Liver (tissue), 9 donors: Measurements from ENCODE around the gene EIF4B. TPM values are rescaled to one million over a fixed set of nuclear protein-coding genes. Genes with fewer than 3 reads are reported as not detected.
"Not testable (repeated sequence)": the region's sequence is repeated elsewhere in the genome, so short reads cannot be mapped to it uniquely, and the experiment has no call there.

ENCODE experiments used
- DNase-seq: peaks from one replicate; pipeline ENCODE4 v3.0.0-alpha.2; 2017; ENCODE audit warnings: low spot score
- H3K27ac ChIP-seq, 2 donors: one replicate each; pipeline ENCODE4 v1.7.0; 2013; ENCODE audit warnings: inconsistent platforms in 2 of 2, low read length in 2 of 2, control low read depth in 1 of 2, low read depth in 1 of 2, mild to moderate bottlenecking in 1 of 2
- H3K27me3 ChIP-seq, 4 donors: one replicate each; pipeline versions ENCODE4 v1.6.1 to v1.7.0; 2013; ENCODE audit warnings: low read length in 3 of 4, inconsistent platforms in 1 of 4, mild to moderate bottlenecking in 1 of 4, moderate library complexity in 1 of 4; ENCODE audit not compliant: control insufficient read depth in 4 of 4, insufficient read depth in 4 of 4
- H3K36me3 ChIP-seq, 4 donors: one replicate each; pipeline versions ENCODE4 v1.6.1 to v1.7.0; 2013; ENCODE audit warnings: low read length in 3 of 4, mild to moderate bottlenecking in 3 of 4, low read depth in 1 of 4, moderate library complexity in 1 of 4; ENCODE audit not compliant: control insufficient read depth in 4 of 4, insufficient read depth in 3 of 4
- H3K4me1 ChIP-seq, 4 donors: one replicate each; pipeline versions ENCODE4 v1.6.1 to v1.7.0; 2013; ENCODE audit warnings: low read length in 3 of 4, mild to moderate bottlenecking in 3 of 4, moderate library complexity in 1 of 4; ENCODE audit not compliant: control insufficient read depth in 4 of 4, insufficient read depth in 4 of 4
- H3K4me3 ChIP-seq, 3 donors: one replicate each; pipeline versions ENCODE4 v1.6.1 to v1.7.0; 2013; ENCODE audit warnings: low read length in 3 of 3, control low read depth in 1 of 3, low read depth in 1 of 3, mild to moderate bottlenecking in 1 of 3
- H3K9ac ChIP-seq, 2 donors: one replicate each; pipeline ENCODE4 v1.7.0; 2013; ENCODE audit warnings: low read length in 2 of 2, mild to moderate bottlenecking in 2 of 2, moderate library complexity in 2 of 2, control low read depth in 1 of 2, low read depth in 1 of 2
- H3K9me3 ChIP-seq, 4 donors: one replicate each; pipeline versions ENCODE4 v1.6.1 to v1.7.0; 2013; ENCODE audit warnings: low read length in 3 of 4; ENCODE audit not compliant: control insufficient read depth in 4 of 4
- EGR1 ChIP-seq, 2 donors: IDR thresholded peaks; 2 replicates each; pipeline ENCODE4 v1.6.1; 2016 to 2018; ENCODE audit warnings: antibody characterized with exemption in 2 of 2, low read depth in 2 of 2
- FOXA1 ChIP-seq: IDR thresholded peaks from 2 replicates; pipeline ENCODE4 v1.6.1; 2016; ENCODE audit warnings: antibody characterized with exemption
- HNF4G ChIP-seq: IDR thresholded peaks from 2 replicates; pipeline ENCODE4 v1.6.1; 2016; ENCODE audit warnings: antibody characterized with exemption
- JUND ChIP-seq, 2 donors: IDR thresholded peaks; 2 replicates each; pipeline ENCODE4 v1.6.1; 2016; ENCODE audit warnings: antibody characterized with exemption in 2 of 2
- NR2F2 ChIP-seq: IDR thresholded peaks from 2 replicates; pipeline ENCODE4 v1.6.1; 2016; ENCODE audit warnings: antibody characterized with exemption
- RAD21 ChIP-seq, 2 donors: IDR thresholded peaks; 2 replicates each; pipeline ENCODE4 v1.6.1; 2016; ENCODE audit warnings: antibody characterized with exemption in 2 of 2, mild to moderate bottlenecking in 2 of 2
- RXRA ChIP-seq, 2 donors: IDR thresholded peaks; 2 replicates each; pipeline ENCODE4 v1.6.1; 2017 to 2018; ENCODE audit warnings: antibody characterized with exemption in 2 of 2, mild to moderate bottlenecking in 1 of 2
- SP1 ChIP-seq: IDR thresholded peaks from 2 replicates; pipeline ENCODE4 v1.6.1; 2018; ENCODE audit warnings: antibody characterized with exemption, mild to moderate bottlenecking
- TAF1 ChIP-seq: conservative IDR thresholded peaks from 2 replicates; pipeline ENCODE4 v1.6.1; 2016; ENCODE audit warnings: antibody characterized with exemption, mild to moderate bottlenecking
- YY1 ChIP-seq: IDR thresholded peaks from 2 replicates; pipeline ENCODE4 v1.6.1; 2016; ENCODE audit warnings: antibody characterized with exemption, mild to moderate bottlenecking
- WGBS: extraction: QIAGEN DNeasy Blood & Tissue Kit; methylation state at CpG from one replicate; pipeline ENCODE4 v1.1.7; 2013; 5-methylcytosine and 5-hydroxymethylcytosine counted together
- polyA plus RNA-seq, 2 donors: library from polyadenylated mRNA; stranded (reverse) in 1 of 2; unstranded in 1 of 2; fragments of 200-250 nt in 1 of 2; fragments of >200 nt in 1 of 2; fragmentation: Nextera tagmentation in 1 of 2; extraction: Ambion mirVana in 1 of 2; gene quantifications; one replicate each; pipeline versions ENCODE4 v1.2.1 to v1.2.3, GENCODE V29; 2013 to 2015
- total RNA-seq, 2 donors: library from RNA; depleted of rRNA; stranded (reverse); fragments of >200 nt; gene quantifications; one replicate each; pipeline ENCODE4 v1.2.3, GENCODE V29; 2014
- TF ChIP-seq, protein P1 (sequence below): IDR thresholded peaks from 2 replicates; pipeline ENCODE4 v1.6.1; 2016; ENCODE audit warnings: antibody characterized with exemption
- TF ChIP-seq, protein P2 (sequence below): IDR thresholded peaks from 2 replicates; pipeline ENCODE4 v1.6.1; 2016; ENCODE audit warnings: antibody characterized with exemption
- TF ChIP-seq, protein P3 (sequence below): fragments of 150-350 bp; IDR thresholded peaks from 2 replicates; pipeline ENCODE4 v1.5.1; 2017; ENCODE audit warnings: improper control_type of control experiment, low read depth, low read length; ENCODE audit not compliant: missing input control
- donor health status: healthy.
- donor health status: healthy.
- donor health status: healthy.
- donor health status: healthy.
- donor health status: healthy.

Gene EIF4B
- total and polyA plus RNA-seq, 4 donors: 32.1 to 273 (median 169) TPM

DNA sequence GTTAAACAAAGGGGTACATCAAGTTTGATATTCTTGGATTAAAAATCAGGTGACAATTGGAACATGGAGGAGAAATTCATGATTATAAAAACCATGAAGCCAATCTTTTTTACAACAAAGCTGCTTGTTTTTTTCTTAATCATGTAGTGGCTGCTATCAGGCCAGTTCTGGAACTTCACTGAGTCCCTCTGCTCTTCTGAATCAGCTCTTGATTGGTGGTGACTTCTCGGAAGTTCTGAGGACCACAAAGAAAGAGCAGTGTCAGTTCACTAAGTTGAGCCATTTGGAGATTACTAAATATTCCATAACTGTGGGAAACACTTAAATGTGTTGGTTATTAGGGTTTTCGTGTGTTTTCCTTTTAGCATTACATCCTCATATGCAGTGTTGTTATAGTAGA lies 8.5 kb downstream of the EIF4B start (continued):
- TF ChIP-seq, protein P1, sequence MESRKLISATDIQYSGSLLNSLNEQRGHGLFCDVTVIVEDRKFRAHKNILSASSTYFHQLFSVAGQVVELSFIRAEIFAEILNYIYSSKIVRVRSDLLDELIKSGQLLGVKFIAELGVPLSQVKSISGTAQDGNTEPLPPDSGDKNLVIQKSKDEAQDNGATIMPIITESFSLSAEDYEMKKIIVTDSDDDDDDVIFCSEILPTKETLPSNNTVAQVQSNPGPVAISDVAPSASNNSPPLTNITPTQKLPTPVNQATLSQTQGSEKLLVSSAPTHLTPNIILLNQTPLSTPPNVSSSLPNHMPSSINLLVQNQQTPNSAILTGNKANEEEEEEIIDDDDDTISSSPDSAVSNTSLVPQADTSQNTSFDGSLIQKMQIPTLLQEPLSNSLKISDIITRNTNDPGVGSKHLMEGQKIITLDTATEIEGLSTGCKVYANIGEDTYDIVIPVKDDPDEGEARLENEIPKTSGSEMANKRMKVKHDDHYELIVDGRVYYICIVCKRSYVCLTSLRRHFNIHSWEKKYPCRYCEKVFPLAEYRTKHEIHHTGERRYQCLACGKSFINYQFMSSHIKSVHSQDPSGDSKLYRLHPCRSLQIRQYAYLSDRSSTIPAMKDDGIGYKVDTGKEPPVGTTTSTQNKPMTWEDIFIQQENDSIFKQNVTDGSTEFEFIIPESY: no peak

DNA sequence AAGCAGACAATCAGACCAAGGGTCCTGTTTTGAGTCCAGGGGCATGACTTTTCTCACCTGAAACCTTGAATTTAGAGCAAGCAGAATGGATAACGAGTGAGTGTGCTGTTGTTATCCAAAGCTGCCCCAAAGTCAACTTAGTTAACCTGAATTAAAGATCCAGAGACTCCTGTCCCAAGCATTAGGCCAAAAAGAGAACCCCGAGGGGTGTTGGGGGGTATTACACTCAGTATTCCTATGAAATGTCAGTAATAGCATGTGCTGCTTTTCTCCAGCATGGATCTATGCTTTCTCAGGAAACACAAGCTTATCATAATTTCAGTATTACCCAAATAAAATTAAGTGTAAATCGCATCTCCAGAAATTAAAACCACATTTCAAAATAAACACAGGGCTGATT lies 19.0 kb downstream of the EIF4B start:
- no peaks in the 10 kb centered on the region for H3K4me1 ChIP-seq
- no peak overlapping the region for H3K9ac ChIP-seq
- no peak overlapping the region for H3K4me3 ChIP-seq
- no peaks in the 10 kb centered on the region for H3K27me3 ChIP-seq
- TF ChIP-seq HNF4G (no peak), RAD21 (IDR thresholded peaks at IDR 0.05) (no peak), SP1 (no peak), RXRA (IDR thresholded peaks at IDR 0.05) (no peak), NR2F2 (no peak), EGR1 (IDR thresholded peaks at IDR 0.05; ENCODE audit: low read depth in 2 of 2) (no peak), TAF1 (no peak), FOXA1 (no peak), YY1 (no peak), JUND (IDR thresholded peaks at IDR 0.05) (no peak)
- TF ChIP-seq, protein P2, sequence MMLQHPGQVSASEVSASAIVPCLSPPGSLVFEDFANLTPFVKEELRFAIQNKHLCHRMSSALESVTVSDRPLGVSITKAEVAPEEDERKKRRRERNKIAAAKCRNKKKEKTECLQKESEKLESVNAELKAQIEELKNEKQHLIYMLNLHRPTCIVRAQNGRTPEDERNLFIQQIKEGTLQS: no peak
- TF ChIP-seq, protein P1: no peak
- TF ChIP-seq, protein P3, sequence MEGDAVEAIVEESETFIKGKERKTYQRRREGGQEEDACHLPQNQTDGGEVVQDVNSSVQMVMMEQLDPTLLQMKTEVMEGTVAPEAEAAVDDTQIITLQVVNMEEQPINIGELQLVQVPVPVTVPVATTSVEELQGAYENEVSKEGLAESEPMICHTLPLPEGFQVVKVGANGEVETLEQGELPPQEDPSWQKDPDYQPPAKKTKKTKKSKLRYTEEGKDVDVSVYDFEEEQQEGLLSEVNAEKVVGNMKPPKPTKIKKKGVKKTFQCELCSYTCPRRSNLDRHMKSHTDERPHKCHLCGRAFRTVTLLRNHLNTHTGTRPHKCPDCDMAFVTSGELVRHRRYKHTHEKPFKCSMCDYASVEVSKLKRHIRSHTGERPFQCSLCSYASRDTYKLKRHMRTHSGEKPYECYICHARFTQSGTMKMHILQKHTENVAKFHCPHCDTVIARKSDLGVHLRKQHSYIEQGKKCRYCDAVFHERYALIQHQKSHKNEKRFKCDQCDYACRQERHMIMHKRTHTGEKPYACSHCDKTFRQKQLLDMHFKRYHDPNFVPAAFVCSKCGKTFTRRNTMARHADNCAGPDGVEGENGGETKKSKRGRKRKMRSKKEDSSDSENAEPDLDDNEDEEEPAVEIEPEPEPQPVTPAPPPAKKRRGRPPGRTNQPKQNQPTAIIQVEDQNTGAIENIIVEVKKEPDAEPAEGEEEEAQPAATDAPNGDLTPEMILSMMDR: no peak
- H3K9me3 ChIP-seq: no peaks in the 10 kb centered on the region
- no peak for DNase-seq
- WGBS: 88% methylated on average over 3 of the region's 3 CpGs
- H3K27ac ChIP-seq: no peak overlapping the region
- H3K36me3 ChIP-seq: peaks cover 2 to 89% (median 67%) of the 10 kb centered on the region in 4 donors

DNA sequence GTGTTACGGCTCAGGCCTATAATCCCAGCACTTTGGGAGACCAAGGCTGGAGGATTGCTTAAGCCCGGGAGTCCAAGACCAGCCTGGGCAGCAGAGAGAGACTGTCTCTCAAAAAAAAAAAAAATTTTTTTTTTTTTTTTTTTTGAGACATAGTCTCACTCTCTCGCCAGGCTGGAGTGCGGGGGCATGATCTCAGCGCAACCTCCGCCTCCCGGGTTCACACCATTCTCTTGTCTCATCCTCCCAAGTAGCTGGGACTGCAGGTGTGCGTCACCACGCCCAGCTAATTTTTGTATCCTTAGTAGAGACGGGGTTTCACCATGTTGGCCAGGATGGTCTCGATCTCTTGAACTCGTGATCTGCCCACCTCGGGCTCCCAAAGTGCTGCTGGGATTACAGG lies 20.8 kb downstream of the EIF4B start:
- DNase-seq, H3K4me3 ChIP-seq, H3K27me3 ChIP-seq, H3K4me1 ChIP-seq, H3K27ac ChIP-seq, H3K9ac ChIP-seq, H3K9me3 ChIP-seq: not testable (repeated sequence)
- peaks cover 2 to 84% (median 64%) of the 10 kb centered on the region in 4 donors for H3K36me3 ChIP-seq
- 89% methylated on average over 13 of the region's 13 CpGs for WGBS
